Panc1 (cell line): ENCODE measurements around the gene FKBP6. TPM values are rescaled to one million over a fixed set of nuclear protein-coding genes. Genes with fewer than 3 reads are reported as not detected.
"Not testable (repeated sequence)": the region's sequence is repeated elsewhere in the genome, so short reads cannot be mapped to it uniquely, and the experiment has no call there.

Experiments
- ATAC-seq: fragments of 200-7000 bp; cut with Tn5 transposase; 2 replicates; pipeline ENCODE4 v1.9.1; 2020; ENCODE audit warnings: mild to moderate bottlenecking, moderate library complexity
- BruUV-seq: library from RNA; stranded (reverse); fragments of 400-500 nt; replicated peaks from 2 replicates; lab custom pipeline; 2021; lab: Mats Ljungman, UMichigan
- CTCF ChIA-PET: fragments of 300-600 bp; sonication (Branson Sonifier 250); formaldehyde crosslinking; loops from one replicate; lab custom pipeline; 2022; ENCODE audit warnings: antibody characterized with exemption; lab: Charles Lee
- POLR2A ChIA-PET: fragments of 300-600 bp; sonication (Branson Sonifier 250); formaldehyde crosslinking; loops from one replicate; lab custom pipeline; 2022; ENCODE audit warnings: antibody characterized with exemption; lab: Charles Lee
- DNase-seq: peaks from one replicate; pipeline ENCODE4 v3.0.0-alpha.2; 2010; ENCODE audit warnings: low read depth, low spot score
- H3K27ac ChIP-seq: 2 replicates; pipeline ENCODE4 v1.5.1; 2011; ENCODE audit warnings: mild to moderate bottlenecking, low read length, inconsistent platforms
- H3K27me3 ChIP-seq: fragments of 200-500 bp; sonication (Bioruptor generic); 2 replicates; pipeline ENCODE4 v1.6.0; 2014; ENCODE audit warnings: low read length, inconsistent platforms; ENCODE audit not compliant: control insufficient read depth, insufficient read depth
- H3K36me3 ChIP-seq: fragments of 200-500 bp; sonication (Bioruptor generic); 2 replicates; pipeline ENCODE4 v1.5.1; 2014; ENCODE audit warnings: inconsistent platforms, mild to moderate bottlenecking, low read length, moderate library complexity; ENCODE audit not compliant: control insufficient read depth, insufficient read depth
- H3K4me1 ChIP-seq: 2 replicates; pipeline ENCODE4 v1.5.1; 2011; ENCODE audit warnings: inconsistent platforms, mild to moderate bottlenecking, low read length, moderate library complexity; ENCODE audit not compliant: control insufficient read depth, insufficient read depth
- H3K4me3 ChIP-seq, 2 experiments: 2 replicates each; pipeline ENCODE4 v1.5.1; 2011 to 2012; ENCODE audit warnings: low read depth in 2 of 2, low read length in 2 of 2, mild to moderate bottlenecking in 2 of 2, inconsistent platforms in 1 of 2, moderate library complexity in 1 of 2
- H3K9me3 ChIP-seq: fragments of 200-500 bp; sonication (Bioruptor generic); 2 replicates; pipeline ENCODE4 v1.5.1; 2014; ENCODE audit warnings: low read depth, mild to moderate bottlenecking, inconsistent platforms, low read length, moderate library complexity; ENCODE audit not compliant: control insufficient read depth, insufficient read depth
- POLR2AphosphoS5 ChIP-seq: IDR thresholded peaks from 2 replicates; pipeline ENCODE4 v1.6.1; 2012; ENCODE audit warnings: mild to moderate bottlenecking, low read depth, low read length, moderate library complexity
- SIN3A ChIP-seq: IDR thresholded peaks from 2 replicates; pipeline ENCODE4 v1.6.1; 2012; ENCODE audit warnings: low read depth, mild to moderate bottlenecking, low read length, moderate library complexity, borderline replicate concordance; ENCODE audit not compliant: insufficient read depth
- TCF7L2 ChIP-seq: IDR thresholded peaks from 2 replicates; pipeline ENCODE4 v1.6.1; 2011; ENCODE audit warnings: mild to moderate bottlenecking, low read depth, low read length, inconsistent platforms
- in situ Hi-C: cut with HindIII; loops from 2 replicates; pipeline ENCODE4 v1.10.0; 2016; ENCODE audit warnings: low sequenced_read_pairs, low pct_unique_long_range_greater_than_20kb
- intact Hi-C: fragments of 100-400 bp; cut with micrococcal nuclease; formaldehyde crosslinking; loops from one replicate; pipeline ENCODE4 v1.10.0; 2022; ENCODE audit not compliant: unreplicated experiment
- total RNA-seq: library from RNA; stranded (reverse); gene quantifications from one replicate; pipeline ENCODE4 v1.2.1, GENCODE V29; 2021; ENCODE audit not compliant: unreplicated experiment
- TF ChIP-seq, protein P1 (sequence below): fragments of 450-650 bp; IDR thresholded peaks from 2 replicates; pipeline ENCODE4 v1.5.1; 2017; ENCODE audit warnings: mild to moderate bottlenecking
- TF ChIP-seq, protein P2 (sequence below), 2 experiments: IDR thresholded peaks; 2 replicates each; pipeline ENCODE4 v1.6.1; 2011 to 2012; ENCODE audit warnings: low read depth in 2 of 2, control low read depth in 1 of 2, low read length in 1 of 2, mild to moderate bottlenecking in 1 of 2, moderate library complexity in 1 of 2; ENCODE audit not compliant: insufficient read depth in 1 of 2

FKBP6 gene
- total RNA-seq, 1 experiment from 2014 or later, result not detected

DNA sequence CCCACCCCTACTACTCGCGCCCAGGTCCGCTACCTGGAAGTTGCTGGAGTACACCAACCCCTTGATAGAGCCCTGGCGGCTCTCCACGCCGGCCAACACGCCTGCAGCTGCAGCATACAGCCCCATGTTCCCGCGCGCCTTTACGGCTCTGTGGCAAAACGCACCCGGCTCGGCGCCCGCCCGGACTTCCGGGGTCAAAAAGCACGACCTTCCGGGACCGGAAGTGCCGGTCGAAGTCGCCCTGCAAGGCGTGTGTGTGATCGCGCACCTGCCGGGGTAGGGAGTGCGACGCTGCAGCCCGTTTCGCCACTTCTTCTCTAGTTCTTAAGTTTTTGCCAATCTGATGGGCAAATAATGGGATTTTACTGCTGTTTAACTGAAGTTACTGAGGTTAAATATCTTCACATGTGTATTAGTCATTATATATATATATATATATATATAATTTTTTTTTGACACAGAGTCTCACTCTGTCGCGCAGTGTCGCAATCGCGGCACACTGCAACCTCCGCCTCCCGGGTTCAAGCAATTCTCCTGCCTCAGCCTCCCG lies 19.2 kb upstream of the FKBP6 start, which contains the start of gene NSUN5:
NSUN5 (minus strand) TSS at position 162 of the 550 bp plus-strand sequence; CDS start at position 126, 36 bp downstream.
- 0 out of 2 replicates have a peak, but pooled peaks cover 3% of the 10 kb centered on the region for H3K4me1 ChIP-seq
- no peaks in the 10 kb centered on the region for H3K27me3 ChIP-seq
- H3K36me3 ChIP-seq, result no peaks in the 10 kb centered on the region; the same call in 1 of the 2 replicates
- TF ChIP-seq SIN3A (no peak; the same call in 1 of the 2 replicates), POLR2AphosphoS5 (peak; percentile 90)
- peak; percentile 67 for DNase-seq
- in situ Hi-C loops, result no loop called here
- intact Hi-C loops, result no loop called here
- H3K4me3 ChIP-seq, result peak within 1 kb of the TSS; percentile 82 to 91
- ChIA-PET POLR2A (no interaction called here), CTCF (no interaction called here)
- peak within 1 kb of the TSS; percentile 87 for H3K27ac ChIP-seq
- peak; percentile 95 for ATAC-seq
- no peaks in the 10 kb centered on the region for H3K9me3 ChIP-seq
- BruUV-seq, result no TSS peak

DNA sequence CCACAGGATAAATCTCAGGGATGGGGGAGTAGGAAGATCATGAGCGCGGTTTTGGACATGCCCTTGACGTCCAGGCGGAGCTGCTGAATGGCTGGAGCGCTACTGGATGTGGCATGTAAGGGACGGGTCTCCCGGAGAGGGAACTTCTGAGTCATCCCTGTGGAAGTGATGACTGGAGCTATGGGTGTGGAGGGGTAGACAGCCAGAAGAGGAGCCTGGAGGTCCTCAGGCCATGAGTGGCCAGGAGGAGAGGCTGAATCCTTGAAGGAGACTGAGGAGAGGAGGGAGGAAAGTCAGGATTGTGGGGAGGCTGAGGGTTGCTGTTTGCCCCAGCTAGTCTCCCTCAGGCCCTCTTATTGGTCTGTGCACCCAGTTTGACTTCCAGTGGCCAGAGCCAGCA lies 16.5 kb upstream of the FKBP6 start:
- H3K9me3 ChIP-seq, intact Hi-C loops, POLR2A ChIA-PET, in situ Hi-C loops, H3K4me3 ChIP-seq, H3K27ac ChIP-seq, H3K4me1 ChIP-seq, BruUV-seq, DNase-seq, CTCF ChIA-PET, ATAC-seq, H3K36me3 ChIP-seq, H3K27me3 ChIP-seq: not testable (repeated sequence)

DNA sequence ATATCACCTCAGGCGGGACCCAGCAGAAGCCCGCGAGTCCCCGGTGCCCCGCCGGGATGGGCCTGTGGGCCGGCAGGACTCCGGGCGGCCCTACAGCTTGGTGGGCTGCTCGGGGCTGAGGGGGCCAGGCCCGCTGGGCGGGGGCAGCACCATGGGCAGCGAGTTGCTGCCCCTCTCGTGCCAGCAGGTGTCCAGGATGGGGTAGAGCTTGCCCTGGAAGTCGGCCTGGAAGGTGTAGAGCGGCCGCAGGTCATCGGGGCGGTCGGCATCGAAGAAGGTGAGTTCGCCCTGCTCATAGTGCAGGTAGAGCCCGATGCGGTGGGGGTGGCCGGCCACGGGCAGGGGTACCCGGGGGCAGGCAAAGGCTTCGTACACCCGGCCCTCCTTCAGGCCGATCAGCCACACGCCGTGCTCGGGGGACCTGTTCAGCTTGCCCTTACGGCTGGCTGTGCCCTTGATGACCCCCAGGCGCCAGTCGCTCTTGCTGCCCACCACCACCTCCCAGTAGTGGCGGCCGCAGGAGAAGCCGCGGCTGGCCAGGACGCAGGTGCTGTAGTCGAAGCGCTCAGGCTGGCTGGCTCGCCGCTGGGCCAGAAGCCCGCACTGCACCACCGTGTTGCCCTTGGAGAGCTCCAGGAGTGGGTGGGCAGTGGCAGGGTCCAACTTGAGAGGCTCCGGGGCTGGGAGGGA lies 15.0 kb upstream of the FKBP6 start:
- ChIA-PET POLR2A (no interaction called here), CTCF (no interaction called here)
- Histone ChIP-seq H3K4me1 (no peaks in the 10 kb centered on the region), H3K27ac (no peak overlapping the region), H3K4me3 (no peak overlapping the region), H3K9me3 (no peaks in the 10 kb centered on the region), H3K36me3 (no peaks in the 10 kb centered on the region; the same call in 1 of the 2 replicates), H3K27me3 (no peaks in the 10 kb centered on the region)
- BruUV-seq, result no TSS peak
- in situ Hi-C loops, result no loop called here
- no peak for ATAC-seq
- TF ChIP-seq SIN3A (no peak), POLR2AphosphoS5 (no peak), TCF7L2 (no peak)
- TF ChIP-seq, protein P1, sequence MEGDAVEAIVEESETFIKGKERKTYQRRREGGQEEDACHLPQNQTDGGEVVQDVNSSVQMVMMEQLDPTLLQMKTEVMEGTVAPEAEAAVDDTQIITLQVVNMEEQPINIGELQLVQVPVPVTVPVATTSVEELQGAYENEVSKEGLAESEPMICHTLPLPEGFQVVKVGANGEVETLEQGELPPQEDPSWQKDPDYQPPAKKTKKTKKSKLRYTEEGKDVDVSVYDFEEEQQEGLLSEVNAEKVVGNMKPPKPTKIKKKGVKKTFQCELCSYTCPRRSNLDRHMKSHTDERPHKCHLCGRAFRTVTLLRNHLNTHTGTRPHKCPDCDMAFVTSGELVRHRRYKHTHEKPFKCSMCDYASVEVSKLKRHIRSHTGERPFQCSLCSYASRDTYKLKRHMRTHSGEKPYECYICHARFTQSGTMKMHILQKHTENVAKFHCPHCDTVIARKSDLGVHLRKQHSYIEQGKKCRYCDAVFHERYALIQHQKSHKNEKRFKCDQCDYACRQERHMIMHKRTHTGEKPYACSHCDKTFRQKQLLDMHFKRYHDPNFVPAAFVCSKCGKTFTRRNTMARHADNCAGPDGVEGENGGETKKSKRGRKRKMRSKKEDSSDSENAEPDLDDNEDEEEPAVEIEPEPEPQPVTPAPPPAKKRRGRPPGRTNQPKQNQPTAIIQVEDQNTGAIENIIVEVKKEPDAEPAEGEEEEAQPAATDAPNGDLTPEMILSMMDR, result no peak
- TF ChIP-seq, protein P2, sequence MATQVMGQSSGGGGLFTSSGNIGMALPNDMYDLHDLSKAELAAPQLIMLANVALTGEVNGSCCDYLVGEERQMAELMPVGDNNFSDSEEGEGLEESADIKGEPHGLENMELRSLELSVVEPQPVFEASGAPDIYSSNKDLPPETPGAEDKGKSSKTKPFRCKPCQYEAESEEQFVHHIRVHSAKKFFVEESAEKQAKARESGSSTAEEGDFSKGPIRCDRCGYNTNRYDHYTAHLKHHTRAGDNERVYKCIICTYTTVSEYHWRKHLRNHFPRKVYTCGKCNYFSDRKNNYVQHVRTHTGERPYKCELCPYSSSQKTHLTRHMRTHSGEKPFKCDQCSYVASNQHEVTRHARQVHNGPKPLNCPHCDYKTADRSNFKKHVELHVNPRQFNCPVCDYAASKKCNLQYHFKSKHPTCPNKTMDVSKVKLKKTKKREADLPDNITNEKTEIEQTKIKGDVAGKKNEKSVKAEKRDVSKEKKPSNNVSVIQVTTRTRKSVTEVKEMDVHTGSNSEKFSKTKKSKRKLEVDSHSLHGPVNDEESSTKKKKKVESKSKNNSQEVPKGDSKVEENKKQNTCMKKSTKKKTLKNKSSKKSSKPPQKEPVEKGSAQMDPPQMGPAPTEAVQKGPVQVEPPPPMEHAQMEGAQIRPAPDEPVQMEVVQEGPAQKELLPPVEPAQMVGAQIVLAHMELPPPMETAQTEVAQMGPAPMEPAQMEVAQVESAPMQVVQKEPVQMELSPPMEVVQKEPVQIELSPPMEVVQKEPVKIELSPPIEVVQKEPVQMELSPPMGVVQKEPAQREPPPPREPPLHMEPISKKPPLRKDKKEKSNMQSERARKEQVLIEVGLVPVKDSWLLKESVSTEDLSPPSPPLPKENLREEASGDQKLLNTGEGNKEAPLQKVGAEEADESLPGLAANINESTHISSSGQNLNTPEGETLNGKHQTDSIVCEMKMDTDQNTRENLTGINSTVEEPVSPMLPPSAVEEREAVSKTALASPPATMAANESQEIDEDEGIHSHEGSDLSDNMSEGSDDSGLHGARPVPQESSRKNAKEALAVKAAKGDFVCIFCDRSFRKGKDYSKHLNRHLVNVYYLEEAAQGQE (IDR thresholded peaks at IDR 0.05; ENCODE audit: insufficient read depth in 1 of 2, low read depth in 2 of 2, low read length in 1 of 2), result no peak
- DNase-seq, result no peak
- intact Hi-C loops, result no loop called here
